Superior temporal gyrus (tissue), 1 donor: ENCODE data around the gene CLIC3.

Experiments used
- DNase-seq: peaks from one replicate; pipeline ENCODE4 v3.0.0-alpha.2; 2016; ENCODE audit errors: extremely low spot score

Gene CLIC3

DNA sequence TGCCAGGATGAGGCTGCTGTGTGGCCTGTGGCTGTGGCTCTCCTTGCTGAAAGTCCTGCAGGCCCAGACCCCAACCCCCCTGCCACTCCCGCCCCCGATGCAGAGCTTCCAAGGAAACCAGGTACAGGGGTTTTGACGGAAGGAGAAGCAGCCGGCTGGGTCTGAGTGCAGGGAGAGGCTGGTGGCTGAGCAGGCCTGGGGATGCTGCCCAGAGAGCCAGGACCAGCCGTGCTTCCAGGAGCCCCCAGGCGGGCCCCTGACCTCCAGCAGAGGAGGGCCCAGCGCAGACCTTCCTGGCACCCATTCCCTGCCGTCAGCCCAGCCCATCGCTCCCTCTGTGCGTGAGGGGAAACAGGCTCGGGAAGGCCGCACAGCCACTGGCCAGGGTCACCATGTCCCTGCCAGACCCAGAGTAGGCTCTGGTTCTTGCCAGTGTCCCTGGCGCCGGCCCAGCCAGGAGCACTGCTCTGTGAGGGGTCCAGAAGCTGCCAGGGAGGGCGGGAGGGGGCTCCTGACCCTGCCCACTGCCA, 44.0 kb downstream of the CLIC3 start:
- DNase-seq, result no peak

GRCh38 chr9:136951541-136952320, 44.6 kb downstream of the CLIC3 start, which contains the start of gene LCN12:
Gene LCN12 (plus strand): TSS chr9:136952273. CDS start chr9:136952328, 55 bp downstream.
- no peak for DNase-seq

DNA sequence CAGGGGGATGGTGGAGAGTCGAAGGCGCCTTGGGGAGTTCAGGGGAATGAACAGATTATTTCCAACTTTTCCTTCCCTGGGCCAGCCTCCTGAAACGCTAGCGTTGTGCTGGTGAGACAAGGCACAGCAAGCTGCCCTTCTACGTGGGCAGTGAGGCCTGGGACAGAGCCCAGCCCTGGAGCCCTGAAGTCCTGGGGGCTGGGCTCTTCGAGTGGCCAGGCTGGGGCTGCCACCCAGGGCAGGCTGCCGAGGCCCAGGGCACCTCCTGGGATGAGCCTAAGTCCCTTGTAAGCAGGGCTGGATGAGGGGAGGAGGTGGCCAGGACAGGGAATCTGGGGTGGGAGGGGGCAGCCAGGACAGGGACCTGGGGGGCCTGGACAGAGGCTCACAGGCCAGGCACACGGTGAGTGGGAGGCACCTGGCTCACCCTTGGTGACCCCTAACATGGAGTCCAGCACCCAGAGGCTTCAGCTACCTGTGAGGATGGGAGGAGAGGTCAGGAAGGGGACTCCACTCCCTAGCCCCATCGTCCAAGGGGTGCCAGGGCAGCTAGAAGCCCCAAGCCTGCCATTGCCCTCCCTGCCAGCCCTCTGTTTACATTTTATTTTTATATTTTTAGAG, 45.6 kb downstream of the CLIC3 start:
- peak; percentile 21 for DNase-seq

- DNase-seq, result peak; percentile 96
These were observed 46.3 kb downstream of the CLIC3 start for GRCh38 chr9:136949817-136950655.

- no peak for DNase-seq
These were observed 47.0 kb downstream of the CLIC3 start for GRCh38 chr9:136949239-136949816.

- DNase-seq, result peak; percentile 84
These were observed 48.3 kb downstream of the CLIC3 start for GRCh38 chr9:136947955-136948510.

- peak; percentile 56 for DNase-seq
These were observed 49.1 kb downstream of the CLIC3 start for GRCh38 chr9:136947028-136947891.

- DNase-seq, result no peak
These were observed 49.9 kb downstream of the CLIC3 start for GRCh38 chr9:136946228-136947027.

DNA sequence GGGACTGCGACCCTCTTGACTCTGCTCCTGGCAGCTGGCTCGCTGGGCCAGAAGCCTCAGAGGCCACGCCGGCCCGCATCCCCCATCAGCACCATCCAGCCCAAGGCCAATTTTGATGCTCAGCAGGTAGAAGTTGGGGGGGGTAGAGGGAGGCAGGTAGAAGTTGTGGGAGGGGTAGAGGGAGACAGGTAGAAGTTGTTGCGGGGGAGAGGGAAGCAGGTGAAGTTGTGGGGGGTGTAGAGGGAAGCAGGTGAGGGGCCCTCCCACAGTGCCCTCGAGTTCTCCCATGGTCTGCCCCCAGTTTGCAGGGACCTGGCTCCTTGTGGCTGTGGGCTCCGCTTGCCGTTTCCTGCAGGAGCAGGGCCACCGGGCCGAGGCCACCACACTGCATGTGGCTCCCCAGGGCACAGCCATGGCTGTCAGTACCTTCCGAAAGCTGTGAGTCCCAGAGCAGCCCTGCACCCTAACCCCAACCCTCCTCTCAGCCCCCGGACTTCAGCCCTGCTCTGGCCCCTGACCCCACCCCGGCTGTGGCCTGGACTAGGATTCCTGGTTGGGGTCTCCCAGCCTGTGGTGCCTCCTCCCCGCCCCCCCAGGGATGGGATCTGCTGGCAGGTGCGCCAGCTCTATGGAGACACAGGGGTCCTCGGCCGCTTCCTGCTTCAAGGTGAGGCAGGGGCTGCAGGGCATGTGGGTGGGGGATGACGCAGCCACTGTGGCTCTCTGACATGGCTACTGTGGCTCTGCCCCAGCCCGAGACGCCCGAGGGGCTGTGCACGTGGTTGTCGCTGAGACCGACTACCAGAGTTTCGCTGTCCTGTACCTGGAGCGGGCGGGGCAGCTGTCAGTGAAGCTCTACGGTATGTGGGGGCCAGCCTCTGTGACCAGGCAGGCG, 50.8 kb downstream of the CLIC3 start:
- no peak for DNase-seq
